Lung (tissue), 12 donors: ENCODE results near the gene VEPH1. TPM values are rescaled to one million over a fixed set of nuclear protein-coding genes. Genes with fewer than 3 reads are reported as not detected.

Experiments
- ATAC-seq: fragments of 200-7000 bp; cut with Tn5 transposase; one replicate; pipeline ENCODE4 v1.9.1; 2020; ENCODE audit warnings: moderate number of reproducible peaks; ENCODE audit not compliant: insufficient read depth, low FRiP score
- DNase-seq, 3 donors: peaks; one replicate each; pipeline ENCODE4 v3.0.0-alpha.2; 2013 to 2017
- H3K27ac ChIP-seq, 2 donors: one replicate each; pipeline ENCODE4 v1.5.1; 2013; ENCODE audit warnings: mild to moderate bottlenecking in 2 of 2, moderate library complexity in 2 of 2, control low read depth in 1 of 2, inconsistent platforms in 1 of 2, low read depth in 1 of 2, low read length in 1 of 2
- H3K27me3 ChIP-seq, 3 donors: one replicate each; pipeline ENCODE4 v1.5.1; 2013; ENCODE audit warnings: low read length in 2 of 3; ENCODE audit not compliant: control insufficient read depth in 3 of 3, insufficient read depth in 3 of 3
- H3K36me3 ChIP-seq, 4 donors: one replicate each; pipeline ENCODE4 v1.5.1; 2013; ENCODE audit warnings: low read length in 4 of 4, mild to moderate bottlenecking in 1 of 4, moderate library complexity in 1 of 4; ENCODE audit not compliant: control insufficient read depth in 4 of 4, insufficient read depth in 4 of 4
- H3K4me1 ChIP-seq, 5 donors: one replicate each; pipeline ENCODE4 v1.5.1; 2013; ENCODE audit warnings: low read length in 5 of 5, mild to moderate bottlenecking in 2 of 5, moderate library complexity in 1 of 5; ENCODE audit not compliant: control insufficient read depth in 5 of 5, insufficient read depth in 5 of 5
- H3K4me3 ChIP-seq: one replicate; pipeline ENCODE4 v1.5.1; 2013; ENCODE audit warnings: mild to moderate bottlenecking, control low read depth, moderate library complexity
- H3K9ac ChIP-seq, 2 donors: one replicate each; pipeline ENCODE4 v1.5.1; 2013; ENCODE audit warnings: low read length in 2 of 2, control low read depth in 1 of 2; ENCODE audit not compliant: insufficient read depth in 1 of 2
- H3K9me3 ChIP-seq, 4 donors: one replicate each; pipeline ENCODE4 v1.5.1; 2013; ENCODE audit warnings: low read length in 3 of 4, mild to moderate bottlenecking in 1 of 4, moderate library complexity in 1 of 4; ENCODE audit not compliant: control insufficient read depth in 4 of 4, insufficient read depth in 3 of 4
- CTCF ChIP-seq: IDR thresholded peaks from 2 replicates; pipeline ENCODE4 v1.5.1; 2012; ENCODE audit warnings: mild to moderate bottlenecking; ENCODE audit errors: control extremely low read depth, extremely low read depth
- WGBS, 2 donors: extraction: QIAGEN DNeasy Blood & Tissue Kit; methylation state at CpG; one replicate each; pipeline ENCODE4 v1.1.7; 2013; 5-methylcytosine and 5-hydroxymethylcytosine counted together
- polyA plus RNA-seq, 2 donors: library from polyadenylated mRNA; stranded (reverse); fragments of 200-250 nt; gene quantifications; one replicate each; pipeline ENCODE4 v1.2.1, GENCODE V29; 2013
- total RNA-seq, 2 donors: library from RNA; depleted of rRNA in 1 of 2; stranded (reverse); fragments of >200 nt in 1 of 2; gene quantifications; one replicate each; pipeline ENCODE4 v1.2.1, GENCODE V29; 2014 to 2021
- donor health status: control.
- donor health status: control.
- donor health status: Bipolar disorder and iron deficiency.
- donor health status: healthy.
- donor health status: DM: yes; HTN: yes; CAD: no.

Gene VEPH1
- total and polyA plus RNA-seq, 4 donors: 14.6 to 237 (median 65.5) TPM

- Histone ChIP-seq H3K9ac (no peak overlapping the region), H3K4me1 (peaks cover 0 to 11% (median 0%) of the 10 kb centered on the region in 5 donors), H3K9me3 (no peaks in the 10 kb centered on the region), H3K27me3 (no peaks in the 10 kb centered on the region), H3K36me3 (no peaks in the 10 kb centered on the region), H3K27ac (no peak overlapping the region), H3K4me3 (no peak overlapping the region)
- no peak for DNase-seq
- TF ChIP-seq CTCF: no peak
- ATAC-seq: no peak
- WGBS, 2 donors: 61 to 72% methylated on average over 3 of the region's 3 CpGs
Measured at GRCh38 chr3:157237886-157238285, 265.3 kb downstream of the VEPH1 start.

GRCh38 chr3:157235291-157235690 is 267.9 kb downstream of the VEPH1 start:
- Histone ChIP-seq H3K9ac (no peak overlapping the region), H3K27ac (no peak overlapping the region), H3K27me3 (no peaks in the 10 kb centered on the region), H3K4me1 (peaks cover 0 to 11% (median 0%) of the 10 kb centered on the region in 5 donors), H3K4me3 (no peak overlapping the region), H3K9me3 (no peaks in the 10 kb centered on the region), H3K36me3 (no peaks in the 10 kb centered on the region)
- DNase-seq: no peak
- no peak for ATAC-seq
- TF ChIP-seq CTCF: no peak
- 84 to 94% methylated on average over 2 of the region's 2 CpGs for WGBS, 2 donors

DNA sequence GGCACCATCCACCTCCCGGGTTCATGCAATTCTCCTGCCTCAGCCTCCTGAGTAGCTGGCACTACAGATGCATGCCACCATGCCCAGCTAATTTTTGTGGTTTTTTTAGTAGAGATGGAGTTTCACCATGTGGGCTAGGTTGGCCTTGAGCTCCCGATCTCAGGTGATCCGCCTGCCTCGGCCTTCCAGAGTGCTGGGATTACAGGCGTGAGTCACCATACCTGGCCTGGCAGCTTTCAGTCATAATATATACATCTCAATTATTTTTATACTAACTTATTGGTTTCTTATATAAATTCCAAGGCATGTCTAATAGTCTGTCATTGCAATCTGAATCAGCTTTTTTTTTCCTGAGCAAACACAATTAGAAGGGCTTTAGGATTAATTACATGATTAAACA is 269.3 kb downstream of the VEPH1 start:
- ATAC-seq: no peak
- no peak overlapping the region for H3K9ac ChIP-seq

More for the DNA sequence above, 269.3 kb downstream of the VEPH1 start:
- no peaks in the 10 kb centered on the region for H3K27me3 ChIP-seq
- no peaks in the 10 kb centered on the region for H3K9me3 ChIP-seq
- no peak for TF ChIP-seq CTCF
- peaks cover 0 to 11% (median 0%) of the 10 kb centered on the region in 5 donors for H3K4me1 ChIP-seq
- no peak for DNase-seq
- no peaks in the 10 kb centered on the region for H3K36me3 ChIP-seq
- WGBS, 2 donors: 95 to 96% methylated on average over 5 of the region's 5 CpGs
- H3K27ac ChIP-seq: no peak overlapping the region
- H3K4me3 ChIP-seq: no peak overlapping the region
